Activated CD4-positive, alpha-beta memory T cell treated with anti-CD3 and anti-CD28 coated beads for 36 hours (primary cell): ENCODE results near the gene IMMP2L. TPM values are rescaled to one million over a fixed set of nuclear protein-coding genes. Genes with fewer than 3 reads are reported as not detected.

ENCODE experiments used
- CTCF ChIA-PET: fragments of 350-600 bp; sonication (Branson Sonifier 250); formaldehyde crosslinking; loops from one replicate; lab custom pipeline; 2021; ENCODE audit warnings: antibody characterized with exemption, inconsistent platforms; lab: Charles Lee
- POLR2A ChIA-PET: fragments of 350-600 bp; sonication (Branson Sonifier 250); formaldehyde crosslinking; loops from one replicate; lab custom pipeline; 2021; ENCODE audit warnings: antibody characterized with exemption; lab: Charles Lee
- DNase-seq: peaks from one replicate; pipeline ENCODE4 v3.0.0-alpha.2; 2020
- H3K27ac Mint-ChIP-seq: one replicate; pipeline ENCODE4 v1.8.0; 2021; ENCODE audit warnings: mixed read lengths
- H3K27me3 Mint-ChIP-seq: one replicate; pipeline ENCODE4 v1.8.0; 2021; ENCODE audit warnings: mixed read lengths
- H3K36me3 Mint-ChIP-seq: one replicate; pipeline ENCODE4 v1.8.0; 2021; ENCODE audit warnings: mixed read lengths
- H3K4me1 Mint-ChIP-seq: one replicate; pipeline ENCODE4 v1.8.0; 2021; ENCODE audit warnings: low read depth, mixed read lengths
- H3K4me3 Mint-ChIP-seq: one replicate; pipeline ENCODE4 v1.8.0; 2021; ENCODE audit warnings: mild to moderate bottlenecking, mixed read lengths
- H3K9me3 Mint-ChIP-seq: one replicate; pipeline ENCODE4 v1.8.0; 2021; ENCODE audit warnings: mixed read lengths
- intact Hi-C: fragments of 100-400 bp; cut with micrococcal nuclease; formaldehyde crosslinking; loops from one replicate; pipeline ENCODE4 v1.15.1; 2023
- total RNA-seq, 2 experiments: library from RNA; stranded (reverse); gene quantifications; one replicate each; pipeline ENCODE4 v1.2.3, GENCODE V29; 2021

Gene IMMP2L
- total RNA-seq, 2 experiments from 2014 or later = 14.4 to 20.5 TPM

GRCh38 chr7:110918949-110919548 is 643.2 kb downstream of the IMMP2L start:
- H3K9me3 Mint-ChIP-seq = no peaks in the 10 kb centered on the region
- no peak overlapping the region for H3K27ac Mint-ChIP-seq
- no peak overlapping the region for H3K4me3 Mint-ChIP-seq
- H3K36me3 Mint-ChIP-seq = peaks cover 1% of the 10 kb centered on the region
- CTCF ChIA-PET = no interaction called here
- intact Hi-C loops = loop anchor here (5.0 kb wide), 1 partner anchor 163 kb away; no protein-coding TSS in a partner anchor
- no peak for DNase-seq
- POLR2A ChIA-PET = no interaction called here
- peaks cover 15% of the 10 kb centered on the region for H3K4me1 Mint-ChIP-seq
- peaks cover 4% of the 10 kb centered on the region for H3K27me3 Mint-ChIP-seq

GRCh38 chr7:110914263-110914662 is 648.0 kb downstream of the IMMP2L start:
- Mint-ChIP-seq H3K4me1 (peaks cover 9% of the 10 kb centered on the region), H3K27me3 (peaks cover 1% of the 10 kb centered on the region), H3K27ac (no peak overlapping the region), H3K36me3 (peaks cover 1% of the 10 kb centered on the region), H3K9me3 (no peaks in the 10 kb centered on the region), H3K4me3 (no peak overlapping the region)
- ChIA-PET CTCF (no interaction called here), POLR2A (interaction anchor here (0.6 kb wide), 1 partner anchor 922 kb away, joined by 3 read pairs; no protein-coding TSS in a partner anchor)
- intact Hi-C loops = no loop called here
- no peak for DNase-seq

- peaks cover 4% of the 10 kb centered on the region for H3K36me3 Mint-ChIP-seq
- no peak for DNase-seq
- no peak overlapping the region for H3K4me3 Mint-ChIP-seq
- H3K4me1 Mint-ChIP-seq = peaks cover 3% of the 10 kb centered on the region
- H3K9me3 Mint-ChIP-seq = peaks cover 2% of the 10 kb centered on the region
- ChIA-PET POLR2A (no interaction called here), CTCF (no interaction called here)
- intact Hi-C loops = no loop called here
- H3K27me3 Mint-ChIP-seq = no peaks in the 10 kb centered on the region
- H3K27ac Mint-ChIP-seq = no peak overlapping the region
Measured at GRCh38 chr7:110911632-110912031, 650.7 kb downstream of the IMMP2L start.

GRCh38 chr7:110909117-110909516 is 653.2 kb downstream of the IMMP2L start:
- Mint-ChIP-seq H3K36me3 (peaks cover 3% of the 10 kb centered on the region), H3K27me3 (no peaks in the 10 kb centered on the region), H3K4me3 (no peak overlapping the region), H3K27ac (no peak overlapping the region), H3K4me1 (peaks cover 9% of the 10 kb centered on the region), H3K9me3 (peaks cover 2% of the 10 kb centered on the region)
- ChIA-PET POLR2A (no interaction called here), CTCF (no interaction called here)
- DNase-seq = no peak
- intact Hi-C loops = no loop called here

- CTCF ChIA-PET = no interaction called here
- Mint-ChIP-seq H3K36me3 (peaks cover 3% of the 10 kb centered on the region), H3K27ac (no peak overlapping the region), H3K4me1 (peaks cover 9% of the 10 kb centered on the region), H3K9me3 (peaks cover 2% of the 10 kb centered on the region), H3K27me3 (no peaks in the 10 kb centered on the region), H3K4me3 (no peak overlapping the region)
- intact Hi-C loops = no loop called here
- no peak for DNase-seq
- POLR2A ChIA-PET = no interaction called here
Measured at GRCh38 chr7:110905773-110906566, 656.3 kb downstream of the IMMP2L start.

GRCh38 chr7:110898516-110898915 is 663.8 kb downstream of the IMMP2L start:
- intact Hi-C loops = no loop called here
- no peaks in the 10 kb centered on the region for H3K27me3 Mint-ChIP-seq
- no peaks in the 10 kb centered on the region for H3K4me1 Mint-ChIP-seq
- no peak overlapping the region for H3K4me3 Mint-ChIP-seq
- no peak for DNase-seq
- no peak overlapping the region for H3K27ac Mint-ChIP-seq
- ChIA-PET POLR2A (no interaction called here), CTCF (interaction anchor here (0.8 kb wide), 1 partner anchor 200 kb away, joined by 3 read pairs; no protein-coding TSS in a partner anchor)
- H3K9me3 Mint-ChIP-seq = peaks cover 5% of the 10 kb centered on the region
- no peaks in the 10 kb centered on the region for H3K36me3 Mint-ChIP-seq

GRCh38 chr7:110897538-110897937 is 664.8 kb downstream of the IMMP2L start:
- ChIA-PET POLR2A (no interaction called here), CTCF (no interaction called here)
- Mint-ChIP-seq H3K36me3 (no peaks in the 10 kb centered on the region), H3K27me3 (no peaks in the 10 kb centered on the region), H3K27ac (no peak overlapping the region), H3K4me3 (no peak overlapping the region), H3K9me3 (peaks cover 5% of the 10 kb centered on the region), H3K4me1 (no peaks in the 10 kb centered on the region)
- intact Hi-C loops = no loop called here
- no peak for DNase-seq

- no peaks in the 10 kb centered on the region for H3K27me3 Mint-ChIP-seq
- no peaks in the 10 kb centered on the region for H3K36me3 Mint-ChIP-seq
- H3K27ac Mint-ChIP-seq = no peak overlapping the region
- H3K9me3 Mint-ChIP-seq = peaks cover 5% of the 10 kb centered on the region
- intact Hi-C loops = no loop called here
- DNase-seq = no peak
- ChIA-PET CTCF (no interaction called here), POLR2A (no interaction called here)
- H3K4me1 Mint-ChIP-seq = no peaks in the 10 kb centered on the region
- H3K4me3 Mint-ChIP-seq = no peak overlapping the region
Measured at GRCh38 chr7:110894111-110894510, 668.2 kb downstream of the IMMP2L start.

- intact Hi-C loops = no loop called here
- Mint-ChIP-seq H3K4me1 (no peaks in the 10 kb centered on the region), H3K4me3 (no peak overlapping the region), H3K27ac (no peak overlapping the region), H3K27me3 (no peaks in the 10 kb centered on the region), H3K36me3 (no peaks in the 10 kb centered on the region), H3K9me3 (peaks cover 5% of the 10 kb centered on the region)
- CTCF ChIA-PET = no interaction called here
- POLR2A ChIA-PET = no interaction called here
- DNase-seq = no peak
Measured at GRCh38 chr7:110891197-110891596, 671.1 kb downstream of the IMMP2L start.

- H3K9me3 Mint-ChIP-seq = peaks cover 3% of the 10 kb centered on the region
- H3K36me3 Mint-ChIP-seq = no peaks in the 10 kb centered on the region
- H3K27ac Mint-ChIP-seq = no peak overlapping the region
- H3K27me3 Mint-ChIP-seq = no peaks in the 10 kb centered on the region
- ChIA-PET POLR2A (no interaction called here), CTCF (interaction anchor here (0.6 kb wide), 1 partner anchor 379 kb away, joined by 3 read pairs; no protein-coding TSS in a partner anchor)
- no peak for DNase-seq
- no peak overlapping the region for H3K4me3 Mint-ChIP-seq
- no peaks in the 10 kb centered on the region for H3K4me1 Mint-ChIP-seq
- intact Hi-C loops = no loop called here
Measured at GRCh38 chr7:110890101-110890500, 672.2 kb downstream of the IMMP2L start.

- DNase-seq = no peak
- H3K4me3 Mint-ChIP-seq = no peak overlapping the region
- H3K27ac Mint-ChIP-seq = no peak overlapping the region
- H3K36me3 Mint-ChIP-seq = no peaks in the 10 kb centered on the region
- intact Hi-C loops = no loop called here
- ChIA-PET POLR2A (no interaction called here), CTCF (no interaction called here)
- no peaks in the 10 kb centered on the region for H3K9me3 Mint-ChIP-seq
- no peaks in the 10 kb centered on the region for H3K27me3 Mint-ChIP-seq
- no peaks in the 10 kb centered on the region for H3K4me1 Mint-ChIP-seq
Measured at GRCh38 chr7:110889335-110889734, 673.0 kb downstream of the IMMP2L start.

GRCh38 chr7:110888641-110889040 is 673.7 kb downstream of the IMMP2L start:
- Mint-ChIP-seq H3K4me3 (no peak overlapping the region), H3K27ac (no peak overlapping the region), H3K27me3 (no peaks in the 10 kb centered on the region), H3K4me1 (no peaks in the 10 kb centered on the region), H3K36me3 (no peaks in the 10 kb centered on the region), H3K9me3 (no peaks in the 10 kb centered on the region)
- DNase-seq = no peak
- POLR2A ChIA-PET = no interaction called here
- CTCF ChIA-PET = no interaction called here
- intact Hi-C loops = no loop called here
